Muscle of arm (tissue), 12 donors: Measurements from ENCODE around the gene FCHSD1. TPM values are rescaled to one million over a fixed set of nuclear protein-coding genes. Genes with fewer than 3 reads are reported as not detected.

Experiments used
- DNase-seq: peaks from one replicate; pipeline ENCODE4 v3.0.0-alpha.2; 2013
- polyA plus RNA-seq, 12 donors: library from polyadenylated mRNA; unstranded; fragments of 120-200 nt; gene quantifications; one replicate each; pipeline ENCODE4 v1.2.1, GENCODE V29; 2013; ENCODE audit not compliant: insufficient read length in 12 of 12

Gene FCHSD1
- polyA plus RNA-seq, 12 donors, result 4.3 to 32.7 (median 7.8) TPM; not detected in 1

DNA sequence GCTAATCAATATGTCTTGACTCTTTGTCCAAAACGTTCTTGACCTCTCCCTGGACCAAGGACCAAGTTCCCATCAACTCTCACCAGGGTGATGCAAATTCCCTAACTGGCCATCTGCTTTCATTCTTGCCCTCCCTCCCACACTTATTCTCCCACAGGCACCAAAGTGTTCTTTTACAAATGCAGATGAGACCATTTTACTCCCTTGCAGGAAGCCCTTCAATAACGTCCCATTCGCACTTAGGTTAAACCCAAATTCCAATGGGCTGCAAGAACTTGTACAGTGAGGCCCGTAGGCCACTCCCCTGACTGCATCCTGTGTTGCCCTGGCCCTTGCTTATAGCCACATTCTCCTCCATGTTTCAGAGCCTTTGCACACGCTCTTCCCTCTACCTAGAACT, 23.5 kb upstream of the FCHSD1 start:
- DNase-seq, result no peak

DNA sequence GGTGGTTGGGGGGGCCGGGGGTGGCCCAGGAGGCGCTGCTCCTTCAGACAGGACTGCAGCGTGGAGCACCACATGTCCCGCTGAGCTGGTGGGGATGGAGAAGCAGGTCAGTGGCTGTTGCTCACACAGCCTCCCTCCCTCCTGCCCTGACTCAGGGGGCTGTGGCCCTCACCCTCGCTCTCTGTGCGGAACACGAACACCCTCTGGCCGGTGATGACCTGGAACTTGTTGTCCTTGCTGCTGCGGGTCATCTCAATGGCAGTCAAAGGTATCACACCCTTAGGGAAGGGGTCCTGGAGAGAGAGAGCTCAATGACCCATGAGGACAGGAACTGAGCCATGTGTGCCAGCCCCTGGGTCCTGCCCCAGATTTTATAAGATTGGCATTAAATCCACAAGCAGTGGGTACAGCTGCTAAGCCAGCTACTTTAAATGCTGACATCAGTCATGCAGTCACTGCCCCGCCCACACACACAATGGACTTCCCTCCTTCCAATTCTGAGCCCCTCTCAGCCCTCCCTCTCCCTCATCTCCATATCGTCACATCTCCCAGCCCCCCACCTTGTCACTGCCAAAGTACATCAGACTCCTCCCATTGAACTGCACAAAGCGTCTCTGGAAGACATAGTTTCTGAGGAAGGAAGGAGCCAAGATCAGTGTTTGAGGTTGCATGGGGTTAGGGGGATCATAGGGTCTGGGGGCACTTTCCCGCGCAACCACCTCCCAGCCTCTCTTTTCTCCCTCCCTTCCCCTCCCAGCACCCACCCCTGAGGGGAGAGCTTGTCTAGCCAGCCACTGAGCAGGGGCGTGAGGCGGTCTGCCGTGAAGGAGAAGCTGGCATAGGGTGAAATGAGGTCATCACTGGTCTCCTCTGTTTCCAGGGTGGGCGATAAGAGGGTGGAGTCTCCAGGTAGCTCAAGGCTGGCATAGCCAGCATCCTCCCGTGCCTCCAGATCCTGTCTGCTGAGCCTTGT, 21.9 kb upstream of the FCHSD1 start:
- DNase-seq, result no peak

DNA sequence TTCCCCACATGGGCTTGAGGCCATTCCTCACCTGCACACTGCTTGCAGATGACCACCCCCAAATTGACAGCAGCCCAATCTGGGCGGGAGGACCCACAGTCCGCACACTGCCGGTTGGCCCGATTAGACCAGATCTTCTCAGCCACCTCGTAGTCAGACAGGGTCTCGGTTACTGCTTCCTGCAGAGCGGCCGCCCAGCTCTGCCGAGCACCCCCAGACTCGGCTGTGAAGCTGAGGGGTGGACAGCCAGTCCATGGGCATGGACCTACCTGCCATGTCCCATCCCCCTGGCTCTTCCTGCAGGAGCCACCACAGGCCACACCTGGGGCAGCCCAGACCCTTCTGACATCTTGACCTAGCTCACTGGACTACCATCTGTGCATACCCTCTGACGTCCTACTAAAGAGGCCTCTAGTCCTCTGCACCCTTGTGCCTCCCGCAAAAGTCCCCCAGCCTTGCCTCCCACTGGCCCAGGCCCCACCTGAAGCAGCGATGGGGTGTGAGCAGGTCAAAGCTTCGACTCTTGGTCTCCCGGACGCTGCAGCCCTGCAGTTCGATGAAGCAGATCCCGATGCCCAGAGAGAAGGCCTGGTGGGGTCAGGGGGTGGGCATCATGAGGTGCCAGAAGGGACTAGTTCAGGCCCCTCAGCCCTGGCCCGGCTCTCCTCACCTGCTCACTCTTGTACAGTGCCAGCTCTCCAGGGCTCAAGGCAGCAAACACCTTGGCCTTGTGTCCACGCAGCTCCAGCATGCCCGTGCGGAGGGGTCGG, 21.0 kb upstream of the FCHSD1 start:
- DNase-seq, result no peak

DNA sequence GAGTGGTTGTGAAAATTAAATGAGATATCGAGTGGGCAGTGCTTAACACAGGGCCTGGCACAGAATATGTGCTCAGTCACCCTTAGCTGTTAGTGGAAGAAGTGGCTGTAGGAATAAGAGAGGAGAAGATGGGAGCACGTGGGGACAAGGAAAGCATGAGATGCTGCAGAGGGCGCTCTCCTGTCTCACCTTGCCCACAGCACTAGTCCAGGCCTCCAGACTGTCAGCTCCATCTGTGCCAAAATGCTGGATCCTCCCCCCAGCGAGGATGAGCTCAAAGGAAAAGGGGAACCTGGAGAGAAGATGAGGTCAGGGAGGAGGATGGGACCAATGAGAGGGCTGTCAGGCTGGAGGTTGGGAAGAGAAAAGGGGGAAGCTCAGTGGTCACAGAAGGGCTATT, 18.3 kb upstream of the FCHSD1 start:
- DNase-seq, result no peak

DNA sequence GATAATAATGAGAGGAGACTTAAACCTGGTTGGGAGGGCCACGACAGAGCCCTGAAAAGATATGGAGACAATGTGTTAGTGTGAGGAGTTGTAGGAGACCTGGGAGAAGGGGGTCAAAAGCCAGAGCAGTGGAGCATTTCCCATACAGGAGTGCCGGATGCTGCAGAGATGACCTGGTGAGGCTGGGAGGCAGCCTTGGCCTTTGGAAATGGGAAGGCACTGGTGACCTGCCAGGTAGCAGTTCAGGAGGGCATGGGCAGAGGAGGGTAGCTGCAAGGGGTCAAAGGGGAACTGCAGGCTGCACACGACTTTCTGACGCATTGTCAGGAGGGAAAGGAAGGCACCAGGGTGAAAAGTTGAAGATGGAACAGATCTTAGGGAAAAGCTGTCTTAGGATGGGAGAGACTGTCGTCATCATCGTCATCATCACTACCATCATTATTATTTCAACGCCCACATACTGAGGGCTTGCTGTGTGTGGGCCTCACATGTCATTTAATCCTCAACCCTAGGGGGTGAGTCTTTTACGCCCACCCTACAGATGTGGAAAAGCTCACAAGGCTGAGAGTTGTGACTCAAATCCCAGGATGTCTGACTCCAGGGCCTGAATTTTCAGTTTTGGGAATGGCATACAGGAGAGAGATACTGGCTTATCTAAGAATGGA, 17.5 kb upstream of the FCHSD1 start:
- DNase-seq, result no peak

DNA sequence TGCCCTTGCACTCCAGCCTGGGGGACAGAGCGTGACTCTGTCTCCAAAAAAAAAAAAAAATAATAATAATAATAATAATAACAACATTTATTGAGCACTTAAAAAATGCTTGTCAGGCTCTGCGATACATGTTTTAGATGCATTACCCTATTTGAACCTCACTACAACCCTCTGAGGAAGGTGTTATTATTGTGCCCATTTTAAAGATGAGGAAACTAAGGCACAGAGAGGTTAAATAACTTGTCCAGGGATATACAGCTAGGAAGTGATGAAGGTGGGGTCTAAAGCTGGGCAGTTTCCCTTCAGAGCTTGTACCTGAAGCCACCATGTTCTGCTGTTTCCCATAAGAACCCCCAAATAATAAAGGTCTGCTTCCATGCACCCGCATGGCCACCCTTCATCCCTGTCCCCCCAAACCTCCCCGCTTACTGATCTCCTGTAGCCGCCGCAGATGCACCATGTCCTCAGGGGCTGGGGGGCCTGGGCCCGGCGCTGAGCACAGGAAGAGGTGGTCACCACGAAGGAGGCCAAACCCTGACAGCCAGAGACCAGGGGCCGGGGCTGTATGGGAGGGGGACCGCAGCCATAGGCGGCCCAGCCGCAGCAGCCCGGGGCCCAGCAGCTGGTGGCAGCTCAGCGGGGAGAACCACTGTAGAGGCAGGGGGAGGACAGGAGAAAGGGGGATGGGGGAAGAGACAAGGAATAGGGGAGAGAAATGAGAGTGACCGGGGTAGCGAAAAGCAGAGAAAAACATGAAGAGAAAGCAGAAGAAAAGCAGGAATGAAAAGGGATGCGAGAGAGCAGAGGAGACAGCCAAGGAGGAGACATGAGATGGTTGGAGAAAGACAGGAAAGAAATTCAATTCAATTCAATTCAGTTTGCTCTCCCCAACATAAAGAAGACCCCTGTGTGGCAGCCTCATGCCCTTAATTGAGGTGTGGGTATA, 15.1 kb upstream of the FCHSD1 start:
- DNase-seq, result no peak

DNA sequence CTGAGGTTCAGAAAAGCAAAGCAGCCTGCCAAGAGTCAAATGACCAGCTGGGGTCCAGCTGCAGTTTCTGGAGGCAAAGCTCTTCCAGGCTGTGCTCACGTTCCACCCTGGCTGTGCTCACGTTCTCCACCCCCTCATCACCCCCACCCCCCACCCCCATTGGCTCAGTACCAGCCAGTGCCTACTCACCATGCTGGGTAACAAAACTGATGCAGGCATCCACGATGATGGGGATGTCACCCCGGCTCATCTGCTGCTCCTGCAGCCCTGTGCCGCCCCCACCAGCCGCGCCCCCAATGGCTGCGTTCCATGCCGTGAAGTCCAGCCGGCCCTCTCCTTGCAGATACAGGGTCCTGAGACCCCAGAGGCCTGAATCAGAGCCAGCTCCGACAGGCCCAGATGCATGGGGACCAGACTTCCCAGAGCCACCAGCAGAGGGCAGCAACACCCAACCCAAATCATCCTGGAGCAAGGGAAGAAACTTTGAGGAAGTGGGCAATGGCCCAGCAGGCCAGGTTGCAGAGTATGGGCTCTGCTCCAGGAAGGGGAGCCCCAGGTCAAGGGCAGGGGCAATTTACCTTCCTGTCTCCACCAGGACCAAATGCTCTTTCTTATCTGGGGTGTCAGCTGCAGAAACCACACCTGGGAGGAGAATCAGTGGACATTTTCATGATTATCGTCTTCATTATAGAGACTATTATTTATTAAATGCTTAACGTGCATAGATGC, 13.7 kb upstream of the FCHSD1 start:
- peak; percentile 65 for DNase-seq

DNA sequence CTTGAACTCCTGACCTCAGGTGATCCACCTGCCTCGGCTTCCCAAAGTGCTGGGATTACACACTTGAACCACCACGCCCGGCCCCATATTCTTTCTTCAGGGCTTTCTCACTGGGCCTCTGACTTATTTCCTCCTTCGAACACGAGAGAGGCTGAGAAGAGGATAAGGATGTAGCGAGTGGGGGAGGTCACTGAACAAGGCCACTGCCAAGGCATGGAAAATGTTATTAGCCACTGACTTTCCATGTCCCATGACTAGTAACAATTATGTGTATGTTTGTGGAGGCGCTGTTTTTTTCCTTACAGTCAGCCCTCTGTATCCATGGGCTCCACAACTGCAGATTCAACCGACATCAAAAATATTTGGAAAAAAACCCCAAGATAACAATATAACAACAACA, 12.3 kb upstream of the FCHSD1 start:
- DNase-seq, result no peak

DNA sequence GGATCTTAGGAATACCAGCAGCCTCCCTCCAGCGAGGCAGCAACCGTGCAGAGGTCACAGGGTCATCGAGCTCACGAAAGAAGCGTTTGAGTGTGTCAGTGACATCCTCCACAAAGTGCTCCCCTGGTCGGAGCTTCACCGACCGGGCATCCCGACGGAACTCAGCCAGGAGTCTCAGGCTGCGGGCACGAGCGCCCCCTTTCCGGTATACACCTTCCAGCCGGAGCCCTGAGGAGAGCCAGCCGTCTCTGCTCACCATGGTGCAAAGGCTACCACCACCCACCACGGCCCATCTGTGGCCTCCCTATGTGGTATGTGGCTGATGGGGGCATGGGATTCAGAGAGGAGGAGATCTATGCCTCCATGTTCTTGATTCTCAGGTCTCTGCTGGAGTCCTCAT, 10.8 kb upstream of the FCHSD1 start:
- DNase-seq, result no peak

DNA sequence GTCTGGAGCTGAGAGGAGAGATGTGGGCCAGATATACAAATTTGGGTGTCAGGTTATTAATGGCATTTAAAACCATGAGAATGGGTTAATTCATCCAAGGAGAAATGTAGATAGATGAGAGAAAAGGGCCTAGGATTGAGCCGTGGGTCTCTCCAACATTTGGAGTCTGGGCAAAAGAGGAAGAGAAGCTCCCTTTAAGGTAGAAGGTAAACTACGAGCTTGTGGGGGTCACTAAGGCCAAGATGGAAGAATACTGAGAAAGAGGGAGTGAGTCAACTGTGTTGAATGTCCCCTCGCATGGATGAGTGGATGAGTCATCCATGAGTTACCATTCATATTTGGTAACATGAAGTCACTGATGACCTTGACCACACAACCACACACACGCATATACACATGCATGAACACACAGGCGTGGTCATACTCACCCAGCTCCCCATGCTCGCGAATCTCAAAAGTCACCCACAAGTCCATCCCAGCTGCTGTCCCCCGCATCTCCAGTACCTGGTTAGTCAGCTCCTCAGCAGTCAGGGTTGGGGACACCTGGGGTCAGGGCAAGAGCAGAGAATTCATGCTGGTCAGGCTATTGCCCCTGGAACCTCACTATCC, 6.8 kb upstream of the FCHSD1 start:
- no peak for DNase-seq

DNA sequence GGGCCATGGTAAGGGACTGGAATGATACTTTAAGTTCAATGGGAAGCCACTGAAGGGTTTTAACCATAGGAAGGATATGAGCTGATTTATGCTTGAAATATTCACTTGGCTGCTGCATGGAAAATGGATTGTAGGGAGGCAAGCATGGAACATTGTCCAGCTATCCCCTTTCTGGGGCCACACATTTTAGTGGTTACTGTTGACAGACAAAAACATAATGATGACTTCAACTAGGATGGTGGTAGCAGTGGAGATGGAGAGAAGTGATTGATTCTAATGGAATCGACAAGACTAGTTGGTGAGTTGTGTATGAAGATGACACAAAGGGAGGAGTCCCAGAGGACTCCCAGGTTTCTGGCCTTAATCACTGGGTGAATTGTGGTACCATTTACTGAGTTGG, 6.2 kb upstream of the FCHSD1 start:
- DNase-seq, result no peak

DNA sequence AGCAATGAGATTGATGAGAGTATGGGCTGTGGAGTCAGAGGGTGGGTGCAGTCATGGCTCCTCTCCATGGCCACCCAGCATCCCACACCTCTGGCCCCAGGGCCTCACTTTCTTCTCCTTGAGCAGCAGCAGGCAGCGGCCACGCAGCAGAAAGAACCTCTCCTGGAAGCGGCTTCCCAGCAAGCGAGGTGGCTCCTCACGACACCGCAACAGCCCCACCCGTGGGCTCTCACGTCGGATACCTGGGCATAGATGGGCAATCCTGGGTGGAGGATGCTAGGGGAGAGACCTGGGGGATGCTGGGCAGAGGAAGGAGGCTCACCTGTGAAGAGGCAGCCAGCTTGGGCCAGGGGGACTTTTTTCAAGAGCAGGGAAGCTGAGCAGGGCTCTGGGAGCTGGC, 5.2 kb upstream of the FCHSD1 start:
- DNase-seq, result no peak

DNA sequence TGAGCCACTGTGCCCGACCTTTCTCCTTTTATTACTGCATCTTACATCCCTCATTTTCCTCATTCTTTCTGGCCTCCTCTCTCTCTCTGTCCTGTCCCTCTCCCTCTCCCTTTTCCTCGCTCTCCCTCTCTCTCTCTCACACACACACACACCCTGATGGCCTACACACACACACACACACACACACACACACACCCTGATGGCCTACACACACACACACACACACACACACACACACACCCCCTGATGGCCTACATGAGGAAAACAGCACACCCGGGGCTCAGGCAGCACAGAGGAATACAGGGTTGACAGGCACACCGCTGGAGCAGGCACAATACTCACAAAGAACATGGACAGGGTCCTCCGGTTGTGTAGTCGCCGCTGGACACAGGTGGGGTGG, 3.8 kb upstream of the FCHSD1 start:
- no peak for DNase-seq

DNA sequence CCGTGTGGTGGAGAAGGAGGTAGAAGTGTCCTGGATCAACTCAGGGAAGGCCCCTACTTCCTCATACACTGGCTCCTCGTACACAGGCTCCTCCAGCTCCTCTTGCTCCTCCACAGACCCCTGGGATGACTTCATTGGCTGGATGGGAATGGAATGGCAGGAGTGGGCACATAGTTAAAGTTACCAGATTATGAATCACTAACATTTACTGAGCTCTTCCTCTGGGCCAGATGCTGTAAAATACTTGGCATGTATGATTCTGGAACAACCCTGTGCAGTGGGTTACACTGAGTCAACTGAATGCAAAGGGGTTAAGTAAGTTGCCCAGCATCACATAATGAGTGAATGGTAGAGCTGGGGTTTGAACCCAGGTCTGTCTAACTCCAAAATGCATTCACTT, 3.1 kb upstream of the FCHSD1 start:
- no peak for DNase-seq

DNA sequence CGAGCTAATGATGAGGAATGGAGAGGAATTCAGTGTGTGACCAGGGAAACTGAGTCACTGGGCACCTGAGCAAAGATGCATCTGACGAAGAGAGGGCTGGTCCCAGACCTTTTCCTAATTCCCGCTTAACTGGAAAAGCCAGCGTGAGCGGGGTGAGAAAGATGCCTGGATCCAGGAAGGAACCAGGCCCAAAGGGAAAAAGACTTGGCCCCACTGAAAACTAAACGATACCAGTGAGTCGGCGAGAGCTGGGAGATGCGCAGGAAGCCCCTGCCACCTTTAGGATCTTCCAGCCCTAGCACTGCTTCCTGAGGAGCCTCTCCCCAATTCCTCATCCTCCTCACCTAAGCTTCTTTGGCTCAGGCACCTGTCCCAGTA, 499 bp upstream of the FCHSD1 start:
- no peak for DNase-seq

DNA sequence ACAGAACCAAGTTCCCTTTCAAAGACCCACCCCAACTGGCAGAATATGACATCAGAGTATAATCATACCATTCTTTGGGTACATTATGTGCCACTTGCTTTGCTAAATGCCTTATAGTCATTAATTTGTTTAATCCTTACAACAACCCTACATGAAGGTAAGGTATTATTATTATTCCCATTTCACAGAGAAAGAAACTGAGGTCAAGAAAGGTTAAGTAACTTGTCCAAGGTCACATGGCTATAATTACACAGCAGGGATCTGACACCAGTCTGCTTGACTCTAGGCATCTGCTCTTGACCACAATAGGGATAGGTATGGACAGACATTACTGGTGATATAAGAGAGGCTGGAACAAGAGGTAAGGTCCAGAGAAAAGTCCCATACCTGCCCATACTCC, 1.2 kb downstream of the FCHSD1 start:
- no peak for DNase-seq

DNA sequence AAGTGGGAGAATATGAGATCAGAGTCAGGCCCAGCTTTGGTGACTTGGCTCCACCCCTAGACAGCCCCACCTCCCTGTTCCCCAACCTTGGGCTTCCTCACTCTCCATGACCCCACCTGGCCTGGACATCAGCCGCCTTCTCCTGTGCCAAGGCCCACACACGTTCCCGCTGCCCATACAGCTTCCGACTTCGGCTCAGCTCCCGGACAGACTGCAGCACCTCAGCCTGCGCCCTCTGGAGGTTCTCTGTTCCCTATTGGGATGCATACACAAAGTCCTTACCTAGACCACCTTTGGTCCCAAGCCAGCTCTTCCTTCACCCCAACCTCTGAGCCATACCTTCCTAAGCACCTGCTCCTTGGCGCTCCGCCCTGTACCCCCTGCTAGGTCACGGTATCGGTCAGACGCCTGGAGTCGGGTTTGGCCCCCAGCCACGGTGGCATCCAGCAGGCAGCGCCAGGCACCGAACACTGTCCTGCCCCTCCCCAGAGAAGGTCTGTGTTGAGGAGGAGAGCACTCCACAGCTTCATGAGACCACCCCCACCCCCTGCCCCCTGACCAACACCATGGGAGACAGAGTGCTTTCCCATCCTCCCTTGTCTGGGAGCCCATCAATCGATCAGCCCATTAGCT, 2.0 kb downstream of the FCHSD1 start:
- DNase-seq, result no peak

DNA sequence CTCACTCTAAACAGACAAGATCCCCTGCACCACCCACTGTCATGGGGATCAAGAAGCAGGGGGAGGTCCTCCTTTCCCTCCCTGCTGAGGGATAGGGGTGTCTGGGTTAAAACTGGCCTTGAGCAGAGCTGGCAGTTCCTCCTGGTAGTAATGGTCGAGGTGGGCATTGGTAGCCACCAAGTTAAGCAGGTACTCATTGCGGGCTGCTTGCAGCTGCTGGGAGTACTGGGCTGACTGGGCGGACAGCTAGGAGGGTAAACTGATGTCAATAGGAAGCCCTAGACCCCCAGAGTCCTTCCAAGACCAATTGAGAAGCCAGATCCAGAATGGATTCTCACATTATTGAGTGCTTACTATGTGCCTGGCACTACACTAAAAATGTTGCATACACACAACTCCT, 3.4 kb downstream of the FCHSD1 start:
- DNase-seq, result no peak

DNA sequence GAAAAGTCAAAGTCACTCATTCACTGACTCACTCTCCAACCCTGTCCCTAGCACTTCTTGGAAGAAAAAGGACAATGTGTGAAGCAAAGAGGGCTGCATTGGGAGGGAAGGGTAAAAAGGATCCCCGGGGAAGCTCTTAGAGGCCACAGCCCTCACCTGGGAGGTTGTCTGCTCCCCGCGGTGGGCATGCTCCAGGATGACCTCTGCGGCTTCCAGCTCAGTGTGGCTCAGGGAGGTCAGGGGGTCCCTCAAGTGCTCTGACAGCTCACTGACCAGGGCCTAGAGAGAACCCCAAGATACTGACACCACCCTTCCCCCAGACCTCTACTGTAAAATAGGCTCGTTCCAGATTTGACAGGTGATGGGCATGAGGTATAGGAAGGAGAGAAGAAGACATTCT, 4.0 kb downstream of the FCHSD1 start:
- no peak for DNase-seq

DNA sequence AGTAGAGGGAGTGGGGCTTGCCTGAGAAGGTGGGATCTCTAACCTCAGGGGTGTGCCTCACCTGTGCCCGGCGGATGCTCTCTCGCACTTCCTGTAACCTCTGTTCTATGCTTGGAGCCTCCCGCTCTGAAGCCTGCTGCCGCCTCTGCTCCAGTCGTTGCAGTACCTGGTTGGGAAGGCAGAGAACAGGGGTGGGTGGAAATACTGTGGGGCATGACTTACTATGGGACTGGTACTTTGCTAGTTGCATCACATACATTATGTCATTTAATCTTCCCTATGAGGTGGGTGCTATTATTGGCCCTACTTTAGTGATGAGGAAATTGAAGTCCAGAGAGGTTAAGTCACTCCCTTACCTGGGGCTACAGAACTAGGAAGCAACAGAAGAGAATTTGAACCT, 5.2 kb downstream of the FCHSD1 start:
- DNase-seq, result no peak
